Liver (tissue), 9 donors: ENCODE measurements around the gene CCDC81. TPM values are rescaled to one million over a fixed set of nuclear protein-coding genes. Genes with fewer than 3 reads are reported as not detected.

ENCODE experiments used
- DNase-seq: peaks from one replicate; pipeline ENCODE4 v3.0.0-alpha.2; 2017; ENCODE audit warnings: low spot score
- H3K27ac ChIP-seq, 2 donors: one replicate each; pipeline ENCODE4 v1.7.0; 2013; ENCODE audit warnings: inconsistent platforms in 2 of 2, low read length in 2 of 2, control low read depth in 1 of 2, low read depth in 1 of 2, mild to moderate bottlenecking in 1 of 2
- H3K27me3 ChIP-seq, 4 donors: one replicate each; pipeline versions ENCODE4 v1.6.1 to v1.7.0; 2013; ENCODE audit warnings: low read length in 3 of 4, inconsistent platforms in 1 of 4, mild to moderate bottlenecking in 1 of 4, moderate library complexity in 1 of 4; ENCODE audit not compliant: control insufficient read depth in 4 of 4, insufficient read depth in 4 of 4
- H3K36me3 ChIP-seq, 4 donors: one replicate each; pipeline versions ENCODE4 v1.6.1 to v1.7.0; 2013; ENCODE audit warnings: low read length in 3 of 4, mild to moderate bottlenecking in 3 of 4, low read depth in 1 of 4, moderate library complexity in 1 of 4; ENCODE audit not compliant: control insufficient read depth in 4 of 4, insufficient read depth in 3 of 4
- H3K4me1 ChIP-seq, 4 donors: one replicate each; pipeline versions ENCODE4 v1.6.1 to v1.7.0; 2013; ENCODE audit warnings: low read length in 3 of 4, mild to moderate bottlenecking in 3 of 4, moderate library complexity in 1 of 4; ENCODE audit not compliant: control insufficient read depth in 4 of 4, insufficient read depth in 4 of 4
- H3K4me3 ChIP-seq, 3 donors: one replicate each; pipeline versions ENCODE4 v1.6.1 to v1.7.0; 2013; ENCODE audit warnings: low read length in 3 of 3, control low read depth in 1 of 3, low read depth in 1 of 3, mild to moderate bottlenecking in 1 of 3
- H3K9ac ChIP-seq, 2 donors: one replicate each; pipeline ENCODE4 v1.7.0; 2013; ENCODE audit warnings: low read length in 2 of 2, mild to moderate bottlenecking in 2 of 2, moderate library complexity in 2 of 2, control low read depth in 1 of 2, low read depth in 1 of 2
- H3K9me3 ChIP-seq, 4 donors: one replicate each; pipeline versions ENCODE4 v1.6.1 to v1.7.0; 2013; ENCODE audit warnings: low read length in 3 of 4; ENCODE audit not compliant: control insufficient read depth in 4 of 4
- ATF3 ChIP-seq: IDR thresholded peaks from 2 replicates; pipeline ENCODE4 v1.6.1; 2016; ENCODE audit warnings: antibody characterized with exemption
- CTCF ChIP-seq: fragments of 150-350 bp; IDR thresholded peaks from 2 replicates; pipeline ENCODE4 v1.5.1; 2017; ENCODE audit warnings: improper control_type of control experiment, low read depth, low read length; ENCODE audit not compliant: missing input control
- EGR1 ChIP-seq, 2 donors: IDR thresholded peaks; 2 replicates each; pipeline ENCODE4 v1.6.1; 2016 to 2018; ENCODE audit warnings: antibody characterized with exemption in 2 of 2, low read depth in 2 of 2
- FOXA1 ChIP-seq: IDR thresholded peaks from 2 replicates; pipeline ENCODE4 v1.6.1; 2016; ENCODE audit warnings: antibody characterized with exemption
- FOXA2 ChIP-seq: IDR thresholded peaks from 2 replicates; pipeline ENCODE4 v1.6.1; 2016; ENCODE audit warnings: antibody characterized with exemption
- GABPA ChIP-seq, 2 donors: IDR thresholded peaks in 1 of 2; conservative IDR thresholded peaks in 1 of 2; 2 replicates each; pipeline ENCODE4 v1.6.1; 2016; ENCODE audit warnings: antibody characterized with exemption in 2 of 2, mild to moderate bottlenecking in 1 of 2, moderate library complexity in 1 of 2
- HNF4A ChIP-seq, 2 donors: conservative IDR thresholded peaks; 2 replicates each; pipeline ENCODE4 v1.6.1; 2016; ENCODE audit warnings: antibody characterized with exemption in 2 of 2, mild to moderate bottlenecking in 2 of 2
- HNF4G ChIP-seq: IDR thresholded peaks from 2 replicates; pipeline ENCODE4 v1.6.1; 2016; ENCODE audit warnings: antibody characterized with exemption
- JUND ChIP-seq, 2 donors: IDR thresholded peaks; 2 replicates each; pipeline ENCODE4 v1.6.1; 2016; ENCODE audit warnings: antibody characterized with exemption in 2 of 2
- MAX ChIP-seq: IDR thresholded peaks from 2 replicates; pipeline ENCODE4 v1.6.1; 2016; ENCODE audit warnings: antibody characterized with exemption
- NR2F2 ChIP-seq: IDR thresholded peaks from 2 replicates; pipeline ENCODE4 v1.6.1; 2016; ENCODE audit warnings: antibody characterized with exemption
- RAD21 ChIP-seq, 2 donors: IDR thresholded peaks; 2 replicates each; pipeline ENCODE4 v1.6.1; 2016; ENCODE audit warnings: antibody characterized with exemption in 2 of 2, mild to moderate bottlenecking in 2 of 2
- REST ChIP-seq: IDR thresholded peaks from 2 replicates; pipeline ENCODE4 v1.6.1; 2016; ENCODE audit warnings: antibody characterized with exemption, mild to moderate bottlenecking
- RXRA ChIP-seq, 2 donors: IDR thresholded peaks; 2 replicates each; pipeline ENCODE4 v1.6.1; 2017 to 2018; ENCODE audit warnings: antibody characterized with exemption in 2 of 2, mild to moderate bottlenecking in 1 of 2
- SP1 ChIP-seq: IDR thresholded peaks from 2 replicates; pipeline ENCODE4 v1.6.1; 2018; ENCODE audit warnings: antibody characterized with exemption, mild to moderate bottlenecking
- TAF1 ChIP-seq: conservative IDR thresholded peaks from 2 replicates; pipeline ENCODE4 v1.6.1; 2016; ENCODE audit warnings: antibody characterized with exemption, mild to moderate bottlenecking
- YY1 ChIP-seq: IDR thresholded peaks from 2 replicates; pipeline ENCODE4 v1.6.1; 2016; ENCODE audit warnings: antibody characterized with exemption, mild to moderate bottlenecking
- ZBTB33 ChIP-seq: IDR thresholded peaks from 2 replicates; pipeline ENCODE4 v1.6.1; 2016; ENCODE audit warnings: antibody characterized with exemption
- WGBS: extraction: QIAGEN DNeasy Blood & Tissue Kit; methylation state at CpG from one replicate; pipeline ENCODE4 v1.1.7; 2013; 5-methylcytosine and 5-hydroxymethylcytosine counted together
- polyA plus RNA-seq, 2 donors: library from polyadenylated mRNA; stranded (reverse) in 1 of 2; unstranded in 1 of 2; fragments of 200-250 nt in 1 of 2; fragments of >200 nt in 1 of 2; fragmentation: Nextera tagmentation in 1 of 2; extraction: Ambion mirVana in 1 of 2; gene quantifications; one replicate each; pipeline versions ENCODE4 v1.2.1 to v1.2.3, GENCODE V29; 2013 to 2015
- total RNA-seq, 2 donors: library from RNA; depleted of rRNA; stranded (reverse); fragments of >200 nt; gene quantifications; one replicate each; pipeline ENCODE4 v1.2.3, GENCODE V29; 2014
- donor health status: healthy.
- donor health status: healthy.
- donor health status: healthy.
- donor health status: healthy.
- donor health status: healthy.

CCDC81 gene
- total and polyA plus RNA-seq, 4 donors = 0.32 to 1.1 (median 0.67) TPM; not detected in 1

GRCh38 chr11:86456075-86456939, 81.6 kb downstream of the CCDC81 start:
- Histone ChIP-seq H3K36me3 (no peaks in the 10 kb centered on the region), H3K9ac (no peak overlapping the region), H3K27ac (no peak overlapping the region), H3K9me3 (no peaks in the 10 kb centered on the region), H3K4me1 (no peaks in the 10 kb centered on the region), H3K4me3 (no peak overlapping the region), H3K27me3 (no peaks in the 10 kb centered on the region)
- WGBS = 14% methylated on average over 9 of the region's 9 CpGs
- peak; percentile 79 for DNase-seq
- TF ChIP-seq HNF4G (no peak), RAD21 (IDR thresholded peaks at IDR 0.05) (peak; percentile 99 to 100), ZBTB33 (no peak), EGR1 (IDR thresholded peaks at IDR 0.05; ENCODE audit: low read depth in 2 of 2) (no peak), MAX (no peak), RXRA (IDR thresholded peaks at IDR 0.05) (peak in 1 of 2 donors; percentile 18), JUND (IDR thresholded peaks at IDR 0.05) (no peak), TAF1 (no peak), REST (no peak), YY1 (no peak), CTCF (peak; percentile 91), HNF4A (conservative IDR thresholded peaks at IDR 0.05) (no peak), GABPA (IDR thresholded peaks at IDR 0.05 in 1 of 2, conservative IDR thresholded peaks at IDR 0.05 in 1 of 2) (no peak), NR2F2 (peak; percentile 94), SP1 (no peak), FOXA2 (no peak), ATF3 (no peak), FOXA1 (no peak)
